ENCODE data around the gene SPRR2F.

DNA sequence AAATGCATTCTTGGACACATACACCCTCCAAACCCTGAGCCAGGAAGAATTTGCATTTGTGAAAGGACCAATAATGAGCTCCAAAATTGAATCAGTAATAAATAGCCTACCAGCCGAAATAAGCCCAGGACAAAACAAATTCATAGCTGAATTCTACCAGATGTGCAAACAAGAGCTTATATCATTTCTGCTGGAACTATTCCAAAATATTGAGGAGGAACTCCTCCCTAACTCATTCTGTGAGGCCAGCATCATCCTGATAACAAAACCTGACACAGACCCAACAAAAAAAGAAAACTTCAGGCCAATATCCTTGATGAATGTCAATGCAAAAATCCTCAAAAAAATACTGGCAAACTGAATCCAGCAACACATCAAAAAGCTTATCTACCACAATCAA is 25.7 kb downstream of the SPRR2F start:
- TF ChIP-seq POLR2AphosphoS5 (IDR thresholded peaks at IDR 0.05) (no peak), POLR2A (IDR thresholded peaks at IDR 0.05) (no peak), EP300 (IDR thresholded peaks at IDR 0.05) (no peak)
- TF ChIP-seq, protein P1, sequence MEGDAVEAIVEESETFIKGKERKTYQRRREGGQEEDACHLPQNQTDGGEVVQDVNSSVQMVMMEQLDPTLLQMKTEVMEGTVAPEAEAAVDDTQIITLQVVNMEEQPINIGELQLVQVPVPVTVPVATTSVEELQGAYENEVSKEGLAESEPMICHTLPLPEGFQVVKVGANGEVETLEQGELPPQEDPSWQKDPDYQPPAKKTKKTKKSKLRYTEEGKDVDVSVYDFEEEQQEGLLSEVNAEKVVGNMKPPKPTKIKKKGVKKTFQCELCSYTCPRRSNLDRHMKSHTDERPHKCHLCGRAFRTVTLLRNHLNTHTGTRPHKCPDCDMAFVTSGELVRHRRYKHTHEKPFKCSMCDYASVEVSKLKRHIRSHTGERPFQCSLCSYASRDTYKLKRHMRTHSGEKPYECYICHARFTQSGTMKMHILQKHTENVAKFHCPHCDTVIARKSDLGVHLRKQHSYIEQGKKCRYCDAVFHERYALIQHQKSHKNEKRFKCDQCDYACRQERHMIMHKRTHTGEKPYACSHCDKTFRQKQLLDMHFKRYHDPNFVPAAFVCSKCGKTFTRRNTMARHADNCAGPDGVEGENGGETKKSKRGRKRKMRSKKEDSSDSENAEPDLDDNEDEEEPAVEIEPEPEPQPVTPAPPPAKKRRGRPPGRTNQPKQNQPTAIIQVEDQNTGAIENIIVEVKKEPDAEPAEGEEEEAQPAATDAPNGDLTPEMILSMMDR (IDR thresholded peaks at IDR 0.05), result no peak

Data from gastroesophageal sphincter (tissue), 3 donors.